HG03457 (cell line): ENCODE results near the gene PEX14.

Experiments used
- ATAC-seq: cut with Tn5 transposase; IDR thresholded peaks from one replicate; pipeline ENCODE4 v1.9.1; 2021; ENCODE audit warnings: moderate number of reproducible peaks; ENCODE audit not compliant: unreplicated experiment

Gene PEX14

GRCh38 chr1:10538646-10539355 is 64.1 kb downstream of the PEX14 start:
- ATAC-seq: no peak

- ATAC-seq: no peak
Measured at GRCh38 chr1:10539411-10540043, 64.8 kb downstream of the PEX14 start.

GRCh38 chr1:10540277-10541005 is 65.7 kb downstream of the PEX14 start:
- no peak for ATAC-seq

- ATAC-seq: no peak
Measured at GRCh38 chr1:10541286-10541685, 66.5 kb downstream of the PEX14 start.

- ATAC-seq: no peak
Measured at GRCh38 chr1:10544239-10544638, 69.5 kb downstream of the PEX14 start.

GRCh38 chr1:10546896-10547295 is 72.1 kb downstream of the PEX14 start:
- ATAC-seq: no peak

- no peak for ATAC-seq
Measured at GRCh38 chr1:10549904-10550664, 75.3 kb downstream of the PEX14 start.

GRCh38 chr1:10553118-10553517 is 78.4 kb downstream of the PEX14 start:
- ATAC-seq: no peak

GRCh38 chr1:10555635-10556429 is 81.1 kb downstream of the PEX14 start:
- no peak for ATAC-seq

- ATAC-seq: no peak
Measured at GRCh38 chr1:10556430-10557005, 81.8 kb downstream of the PEX14 start.

- ATAC-seq: no peak
Measured at GRCh38 chr1:10557714-10558113, 83.0 kb downstream of the PEX14 start.

- no peak for ATAC-seq
Measured at GRCh38 chr1:10559386-10559785, 84.6 kb downstream of the PEX14 start.

GRCh38 chr1:10561497-10561896 is 86.7 kb downstream of the PEX14 start:
- no peak for ATAC-seq

GRCh38 chr1:10561955-10562354 is 87.2 kb downstream of the PEX14 start:
- no peak for ATAC-seq

GRCh38 chr1:10564063-10564462 is 89.3 kb downstream of the PEX14 start:
- ATAC-seq: no peak

- no peak for ATAC-seq
Measured at GRCh38 chr1:10569531-10569930, 94.8 kb downstream of the PEX14 start.

- no peak for ATAC-seq
Measured at GRCh38 chr1:10575616-10576015, 100.9 kb downstream of the PEX14 start.

GRCh38 chr1:10578070-10578469 is 103.3 kb downstream of the PEX14 start:
- ATAC-seq: no peak

- ATAC-seq: no peak
Measured at GRCh38 chr1:10583641-10584040, 108.9 kb downstream of the PEX14 start.

GRCh38 chr1:10585242-10585641 is 110.5 kb downstream of the PEX14 start:
- ATAC-seq: no peak
